ENCODE data around the gene CLEC18A. TPM values are rescaled to one million over a fixed set of nuclear protein-coding genes. Genes with fewer than 3 reads are reported as not detected.

The CLEC18A gene
- total and polyA plus RNA-seq, 3 donors from 2014 or later = 10.0 to 15.7 (median 12.6) TPM

- Histone ChIP-seq H3K4me1 (peaks cover 2% of the 10 kb centered on the region), H3K27me3 (no peaks in the 10 kb centered on the region), H3K27ac (no peak overlapping the region), H3K36me3 (ENCODE audit: low read depth, missing control alignments) (peaks cover 3% of the 10 kb centered on the region), H3K4me3 (no peak overlapping the region), H3K9me3 (no peaks in the 10 kb centered on the region)
- 92% methylated on average over 26 to 27 of the region's 27 CpGs for WGBS, 2 donors
- intact Hi-C loops (cut with DNase I; ENCODE audit: low total_unique reads) = no loop called here
- peak; percentile 9 for DNase-seq
- TF ChIP-seq POLR2A (IDR thresholded peaks at IDR 0.05) = no peak
- TF ChIP-seq, protein P1, sequence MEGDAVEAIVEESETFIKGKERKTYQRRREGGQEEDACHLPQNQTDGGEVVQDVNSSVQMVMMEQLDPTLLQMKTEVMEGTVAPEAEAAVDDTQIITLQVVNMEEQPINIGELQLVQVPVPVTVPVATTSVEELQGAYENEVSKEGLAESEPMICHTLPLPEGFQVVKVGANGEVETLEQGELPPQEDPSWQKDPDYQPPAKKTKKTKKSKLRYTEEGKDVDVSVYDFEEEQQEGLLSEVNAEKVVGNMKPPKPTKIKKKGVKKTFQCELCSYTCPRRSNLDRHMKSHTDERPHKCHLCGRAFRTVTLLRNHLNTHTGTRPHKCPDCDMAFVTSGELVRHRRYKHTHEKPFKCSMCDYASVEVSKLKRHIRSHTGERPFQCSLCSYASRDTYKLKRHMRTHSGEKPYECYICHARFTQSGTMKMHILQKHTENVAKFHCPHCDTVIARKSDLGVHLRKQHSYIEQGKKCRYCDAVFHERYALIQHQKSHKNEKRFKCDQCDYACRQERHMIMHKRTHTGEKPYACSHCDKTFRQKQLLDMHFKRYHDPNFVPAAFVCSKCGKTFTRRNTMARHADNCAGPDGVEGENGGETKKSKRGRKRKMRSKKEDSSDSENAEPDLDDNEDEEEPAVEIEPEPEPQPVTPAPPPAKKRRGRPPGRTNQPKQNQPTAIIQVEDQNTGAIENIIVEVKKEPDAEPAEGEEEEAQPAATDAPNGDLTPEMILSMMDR (IDR thresholded peaks at IDR 0.05) = no peak
These were observed 18.3 kb upstream of the CLEC18A start for GRCh38 chr16:69932691-69933392.

DNA sequence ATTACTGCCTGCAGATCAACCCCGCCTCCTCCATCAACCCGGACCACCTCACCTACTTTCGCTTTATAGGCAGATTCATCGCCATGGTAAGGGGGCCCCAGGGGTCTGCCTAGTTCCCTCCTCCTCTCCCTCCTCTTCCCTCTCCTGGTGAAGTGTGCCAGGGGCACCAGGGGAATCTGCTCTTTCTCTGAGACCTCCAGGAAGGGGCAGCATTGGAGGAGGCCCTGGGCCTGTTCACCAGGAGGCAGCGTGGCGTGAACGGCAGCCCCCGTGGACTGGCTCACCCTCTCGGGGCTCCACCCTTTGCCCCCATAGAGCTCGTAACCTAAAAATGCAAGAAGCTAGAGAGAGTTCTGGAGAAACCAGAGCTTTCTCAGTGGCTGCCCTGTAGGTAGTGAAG is 17.1 kb upstream of the CLEC18A start:
- no peaks in the 10 kb centered on the region for H3K4me1 ChIP-seq
- TF ChIP-seq, protein P1 (IDR thresholded peaks at IDR 0.05) = no peak
- no peak for TF ChIP-seq POLR2A (IDR thresholded peaks at IDR 0.05)
- peaks cover 3% of the 10 kb centered on the region for H3K36me3 ChIP-seq (ENCODE audit: low read depth, missing control alignments)
- H3K9me3 ChIP-seq = no peaks in the 10 kb centered on the region
- WGBS, 2 donors = 84 to 91% methylated on average over 10 of the region's 10 CpGs
- H3K27me3 ChIP-seq = no peaks in the 10 kb centered on the region
- DNase-seq = peak; percentile 7
- no peak overlapping the region for H3K27ac ChIP-seq
- intact Hi-C loops (cut with DNase I; ENCODE audit: low total_unique reads) = no loop called here
- H3K4me3 ChIP-seq = no peak overlapping the region

- no peak for DNase-seq
These were observed 16.4 kb upstream of the CLEC18A start for GRCh38 chr16:69934751-69935150.

DNA sequence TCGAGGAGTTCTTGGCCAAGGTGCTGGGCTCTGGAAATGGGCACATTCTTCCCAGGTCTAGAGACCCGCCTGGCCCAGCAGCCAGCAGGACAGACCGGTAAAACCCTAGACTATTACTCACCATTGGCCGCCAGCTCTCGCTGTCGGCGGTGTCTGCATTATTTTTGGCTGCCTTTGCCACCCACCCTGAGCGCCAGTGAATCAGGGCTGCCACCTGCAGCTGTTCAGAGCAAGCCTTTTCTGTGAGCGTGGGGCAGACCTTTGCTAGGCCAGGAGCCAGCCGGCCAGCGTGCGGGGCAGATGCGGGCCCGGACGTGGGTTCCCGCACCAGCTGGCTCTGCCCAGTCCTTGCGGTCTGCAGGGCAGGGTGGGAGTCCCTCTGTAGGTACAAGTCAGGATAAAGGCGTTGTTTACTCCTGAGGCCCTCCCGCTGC is 15.8 kb upstream of the CLEC18A start:
- 90 to 93% methylated on average over 7 to 19 of the region's 19 CpGs for WGBS, 2 donors
- no peak for DNase-seq
- Histone ChIP-seq H3K27ac (no peak overlapping the region), H3K4me3 (no peak overlapping the region), H3K9me3 (no peaks in the 10 kb centered on the region), H3K27me3 (no peaks in the 10 kb centered on the region), H3K36me3 (ENCODE audit: low read depth, missing control alignments) (peaks cover 3% of the 10 kb centered on the region), H3K4me1 (no peaks in the 10 kb centered on the region)
- intact Hi-C loops (cut with DNase I; ENCODE audit: low total_unique reads) = loop anchor here (5.0 kb wide), 1 partner anchor 138 kb away; no protein-coding TSS in a partner anchor
- TF ChIP-seq, protein P1 (IDR thresholded peaks at IDR 0.05) = no peak
- no peak for TF ChIP-seq POLR2A (IDR thresholded peaks at IDR 0.05)

More at GRCh38 chr16:69934751-69935150, 16.4 kb upstream of the CLEC18A start:
- 95% methylated on average over 17 of the region's 17 CpGs for WGBS, 2 donors
- TF ChIP-seq POLR2A (IDR thresholded peaks at IDR 0.05) = no peak
- TF ChIP-seq, protein P1 (IDR thresholded peaks at IDR 0.05) = no peak
- no peaks in the 10 kb centered on the region for H3K9me3 ChIP-seq
- intact Hi-C loops (cut with DNase I; ENCODE audit: low total_unique reads) = loop anchor here (5.0 kb wide), 1 partner anchor 137 kb away; no protein-coding TSS in a partner anchor
- no peaks in the 10 kb centered on the region for H3K27me3 ChIP-seq
- no peak overlapping the region for H3K4me3 ChIP-seq
- no peak overlapping the region for H3K27ac ChIP-seq
- H3K36me3 ChIP-seq (ENCODE audit: low read depth, missing control alignments) = peaks cover 3% of the 10 kb centered on the region
- H3K4me1 ChIP-seq = no peaks in the 10 kb centered on the region

Measured in testis (tissue), 3 donors.